ENCODE results near the gene NCOR2. TPM values are rescaled to one million over a fixed set of nuclear protein-coding genes. Genes with fewer than 3 reads are reported as not detected.

NCOR2 gene
- polyA plus RNA-seq, 1 donor from 2014 or later, result 4.8 TPM

GRCh38 chr12:124538194-124539082, 29.0 kb downstream of the NCOR2 start:
- Histone ChIP-seq H3K9me3 (ENCODE audit: low read length) (no peaks in the 10 kb centered on the region), H3F3A (ENCODE audit: insufficient read depth, low read length, poor library complexity, severe bottlenecking) (no peaks in the 10 kb centered on the region), H4K20me1 (ENCODE audit: insufficient read depth) (no peaks in the 10 kb centered on the region), H3K4me2 (ENCODE audit: low read length) (no peak overlapping the region), H3K79me2 (replicated peaks; ENCODE audit: insufficient read depth, low read length) (peaks cover 21% of the 10 kb centered on the region), H3K9me2 (ENCODE audit: insufficient read depth, low read length) (no peaks in the 10 kb centered on the region), H3K9ac (ENCODE audit: low read length) (no peak overlapping the region), H3K27ac (ENCODE audit: low read length) (no peak overlapping the region), H3K4me3 (ENCODE audit: low read length) (no peak overlapping the region), H3K27me3 (ENCODE audit: insufficient read depth, low read depth, low read length) (no peaks in the 10 kb centered on the region), H2AFZ (ENCODE audit: low read depth, low read length) (no peak overlapping the region), H3K36me3 (ENCODE audit: insufficient read depth, low read length) (no peaks in the 10 kb centered on the region)
- TF ChIP-seq REST (IDR thresholded peaks at IDR 0.05; ENCODE audit: borderline replicate concordance), result no peak
- TF ChIP-seq POLR2AphosphoS5 (IDR thresholded peaks at IDR 0.05), result no peak

- no peak overlapping the region for H3K4me3 ChIP-seq (ENCODE audit: low read length)
- H4K20me1 ChIP-seq (ENCODE audit: insufficient read depth), result no peaks in the 10 kb centered on the region
- TF ChIP-seq POLR2AphosphoS5 (IDR thresholded peaks at IDR 0.05) (no peak), CTCF (IDR thresholded peaks at IDR 0.05; ENCODE audit: poor library complexity, severe bottlenecking) (no peak), REST (IDR thresholded peaks at IDR 0.05; ENCODE audit: borderline replicate concordance) (no peak), SMC3 (conservative IDR thresholded peaks at IDR 0.05; ENCODE audit: poor library complexity) (no peak), RAD21 (conservative IDR thresholded peaks at IDR 0.05) (no peak), EP300 (conservative IDR thresholded peaks at IDR 0.05; ENCODE audit: poor library complexity, severe bottlenecking) (no peak), MXI1 (conservative IDR thresholded peaks at IDR 0.05; ENCODE audit: poor library complexity, severe bottlenecking) (no peak), EZH2 (IDR thresholded peaks at IDR 0.05; ENCODE audit: borderline replicate concordance, insufficient read depth, low read length, poor library complexity, severe bottlenecking) (no peak), TAF1 (IDR thresholded peaks at IDR 0.05; ENCODE audit: low read depth) (no peak)
- no peak overlapping the region for H3K27ac ChIP-seq (ENCODE audit: low read length)
- no peaks in the 10 kb centered on the region for H3K36me3 ChIP-seq (ENCODE audit: insufficient read depth, low read length)
- H3K79me2 ChIP-seq (replicated peaks; ENCODE audit: insufficient read depth, low read length), result peaks cover 21% of the 10 kb centered on the region
- no peaks in the 10 kb centered on the region for H3F3A ChIP-seq (ENCODE audit: insufficient read depth, low read length, poor library complexity, severe bottlenecking)
- H3K9ac ChIP-seq (ENCODE audit: low read length), result no peak overlapping the region
- no peaks in the 10 kb centered on the region for H3K9me3 ChIP-seq (ENCODE audit: low read length)
- H3K4me2 ChIP-seq (ENCODE audit: low read length), result no peak overlapping the region
- no peaks in the 10 kb centered on the region for H3K9me2 ChIP-seq (ENCODE audit: insufficient read depth, low read length)
- no peaks in the 10 kb centered on the region for H3K27me3 ChIP-seq (ENCODE audit: insufficient read depth, low read depth, low read length)
- H2AFZ ChIP-seq (ENCODE audit: low read depth, low read length), result no peak overlapping the region
Measured at GRCh38 chr12:124537525-124538193, 29.8 kb downstream of the NCOR2 start.

All from neural cell (in vitro differentiated cells).